Osteocyte (in vitro differentiated cells): Measurements from ENCODE around the gene GPC5. TPM values are rescaled to one million over a fixed set of nuclear protein-coding genes. Genes with fewer than 3 reads are reported as not detected.

Experiments
- DNase-seq: peaks from one replicate; pipeline ENCODE4 v3.0.0; 2021; ENCODE audit warnings: mixed read lengths; ENCODE audit not compliant: unreplicated experiment; ENCODE audit errors: extremely low spot score
- H3K27ac Mint-ChIP-seq: one replicate; pipeline ENCODE4 v1.8.0; 2021; ENCODE audit warnings: mild to moderate bottlenecking, mixed read lengths; ENCODE audit not compliant: unreplicated experiment
- H3K27me3 Mint-ChIP-seq: one replicate; pipeline ENCODE4 v1.8.0; 2021; ENCODE audit warnings: mixed read lengths; ENCODE audit not compliant: unreplicated experiment
- H3K36me3 Mint-ChIP-seq: one replicate; pipeline ENCODE4 v1.8.0; 2021; ENCODE audit warnings: mixed read lengths; ENCODE audit not compliant: unreplicated experiment
- H3K4me1 Mint-ChIP-seq: one replicate; pipeline ENCODE4 v1.8.0; 2021; ENCODE audit warnings: mixed read lengths; ENCODE audit not compliant: unreplicated experiment
- H3K4me3 Mint-ChIP-seq: one replicate; pipeline ENCODE4 v1.8.0; 2021; ENCODE audit warnings: mild to moderate bottlenecking, moderate library complexity, mixed read lengths; ENCODE audit not compliant: unreplicated experiment
- H3K9me3 Mint-ChIP-seq: one replicate; pipeline ENCODE4 v1.8.0; 2021; ENCODE audit warnings: mixed read lengths; ENCODE audit not compliant: unreplicated experiment
- total RNA-seq: library from RNA; stranded (reverse); gene quantifications from 2 replicates; pipeline ENCODE4 v1.2.1, GENCODE V29; 2021
- TF ChIP-seq, protein P1 (sequence below): fragments of 200-600 bp; sonication (generic); IDR thresholded peaks from 2 replicates; pipeline ENCODE4 v1.5.0; 2021; ENCODE audit warnings: antibody characterized with exemption, mild to moderate bottlenecking, moderate library complexity

The GPC5 gene
- total RNA-seq, 1 donor from 2014 or later, result 12.9 TPM

- H3K27ac Mint-ChIP-seq, result no peak overlapping the region
- H3K36me3 Mint-ChIP-seq, result no peaks in the 10 kb centered on the region
- peaks cover 2% of the 10 kb centered on the region for H3K27me3 Mint-ChIP-seq
- H3K4me3 Mint-ChIP-seq, result no peak overlapping the region
- H3K4me1 Mint-ChIP-seq, result no peaks in the 10 kb centered on the region
- H3K9me3 Mint-ChIP-seq, result peaks cover 5% of the 10 kb centered on the region
- no peak for DNase-seq
- TF ChIP-seq, protein P1, sequence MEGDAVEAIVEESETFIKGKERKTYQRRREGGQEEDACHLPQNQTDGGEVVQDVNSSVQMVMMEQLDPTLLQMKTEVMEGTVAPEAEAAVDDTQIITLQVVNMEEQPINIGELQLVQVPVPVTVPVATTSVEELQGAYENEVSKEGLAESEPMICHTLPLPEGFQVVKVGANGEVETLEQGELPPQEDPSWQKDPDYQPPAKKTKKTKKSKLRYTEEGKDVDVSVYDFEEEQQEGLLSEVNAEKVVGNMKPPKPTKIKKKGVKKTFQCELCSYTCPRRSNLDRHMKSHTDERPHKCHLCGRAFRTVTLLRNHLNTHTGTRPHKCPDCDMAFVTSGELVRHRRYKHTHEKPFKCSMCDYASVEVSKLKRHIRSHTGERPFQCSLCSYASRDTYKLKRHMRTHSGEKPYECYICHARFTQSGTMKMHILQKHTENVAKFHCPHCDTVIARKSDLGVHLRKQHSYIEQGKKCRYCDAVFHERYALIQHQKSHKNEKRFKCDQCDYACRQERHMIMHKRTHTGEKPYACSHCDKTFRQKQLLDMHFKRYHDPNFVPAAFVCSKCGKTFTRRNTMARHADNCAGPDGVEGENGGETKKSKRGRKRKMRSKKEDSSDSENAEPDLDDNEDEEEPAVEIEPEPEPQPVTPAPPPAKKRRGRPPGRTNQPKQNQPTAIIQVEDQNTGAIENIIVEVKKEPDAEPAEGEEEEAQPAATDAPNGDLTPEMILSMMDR, result no peak
Observed at GRCh38 chr13:91704398-91704797, 306.0 kb downstream of the GPC5 start.

DNA sequence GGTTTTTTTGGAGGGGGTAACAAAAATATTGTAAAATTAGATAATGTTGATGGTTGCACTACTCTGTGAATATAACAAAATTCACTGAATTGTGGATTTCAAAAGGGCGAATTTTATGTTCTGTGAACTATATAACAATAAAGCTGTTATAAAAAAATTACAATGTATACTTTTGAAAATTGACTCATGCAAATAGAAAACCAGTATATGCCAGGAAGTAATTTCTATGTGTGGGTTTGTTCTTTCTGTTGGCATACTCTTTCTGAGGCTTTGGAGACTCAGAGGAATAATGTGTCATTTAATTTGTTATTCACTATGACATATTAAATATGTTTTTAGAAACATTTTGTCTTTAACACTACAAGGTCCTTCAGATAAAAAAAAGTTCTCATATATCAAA lies 310.1 kb downstream of the GPC5 start:
- Mint-ChIP-seq H3K4me1 (no peaks in the 10 kb centered on the region), H3K27me3 (no peaks in the 10 kb centered on the region), H3K4me3 (no peak overlapping the region), H3K9me3 (peaks cover 4% of the 10 kb centered on the region), H3K36me3 (no peaks in the 10 kb centered on the region), H3K27ac (no peak overlapping the region)
- TF ChIP-seq, protein P1, result no peak
- DNase-seq, result no peak

DNA sequence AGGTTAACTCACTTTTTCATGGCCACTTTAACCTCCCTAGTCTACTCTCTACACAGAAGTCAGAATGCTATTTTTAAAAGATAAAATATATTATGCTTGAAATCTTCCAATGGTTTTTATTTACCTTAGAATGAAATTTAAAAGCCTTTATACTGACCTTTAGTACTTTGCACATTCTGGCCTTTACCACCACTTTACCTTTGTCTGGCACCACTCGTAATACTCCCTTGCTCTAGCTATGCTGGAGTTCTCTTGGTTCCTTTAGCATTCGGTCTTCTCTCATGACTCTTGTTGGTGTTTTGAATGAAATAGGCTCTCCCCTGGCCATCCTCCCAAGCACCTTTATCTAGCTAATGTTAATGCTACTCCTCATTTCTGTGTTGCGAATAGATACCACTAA lies 310.8 kb downstream of the GPC5 start:
- H3K27me3 Mint-ChIP-seq, result no peaks in the 10 kb centered on the region
- no peak overlapping the region for H3K4me3 Mint-ChIP-seq
- TF ChIP-seq, protein P1, result no peak
- no peak overlapping the region for H3K27ac Mint-ChIP-seq
- no peaks in the 10 kb centered on the region for H3K36me3 Mint-ChIP-seq
- no peak for DNase-seq
- H3K4me1 Mint-ChIP-seq, result no peaks in the 10 kb centered on the region
- no peaks in the 10 kb centered on the region for H3K9me3 Mint-ChIP-seq

DNA sequence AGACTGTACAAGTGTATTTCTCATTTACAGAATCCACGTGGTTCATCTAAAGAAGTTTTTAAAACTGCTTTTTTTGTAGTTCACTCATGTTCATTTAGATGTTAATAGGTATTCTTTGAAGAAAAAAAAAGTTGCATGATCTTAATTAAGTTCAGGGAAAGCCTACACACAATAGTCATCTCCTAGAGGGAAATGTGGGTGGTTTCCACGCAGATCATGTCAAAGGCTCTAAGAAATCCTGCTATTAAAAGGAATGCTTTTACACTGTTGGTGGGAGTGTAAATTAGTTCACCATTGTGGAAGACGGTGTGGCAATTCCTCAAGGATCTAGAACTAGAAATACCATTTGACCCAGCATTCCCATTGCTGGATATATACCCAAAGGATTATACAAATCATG lies 312.3 kb downstream of the GPC5 start:
- TF ChIP-seq, protein P1, result no peak
- no peak overlapping the region for H3K27ac Mint-ChIP-seq

DNA sequence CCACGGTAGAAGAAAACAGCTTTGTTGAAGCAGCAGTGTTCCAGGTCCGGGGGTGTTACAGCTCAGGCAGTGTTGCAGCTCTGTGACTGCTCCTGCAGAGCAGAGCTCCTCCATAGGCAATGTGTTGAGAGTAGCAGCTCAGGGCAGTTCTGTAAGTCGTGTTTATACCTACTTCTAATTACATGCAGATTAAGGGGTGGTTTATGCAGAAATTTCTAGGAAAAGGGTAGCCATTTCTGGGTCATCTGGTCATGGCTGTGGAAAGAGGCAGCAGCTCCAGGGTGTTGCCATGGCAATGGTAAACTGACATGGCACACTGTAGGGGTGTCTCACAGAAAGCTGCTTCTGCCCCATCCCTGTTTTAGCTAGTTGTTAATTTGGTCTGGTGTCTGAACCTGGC lies 316.4 kb downstream of the GPC5 start:
- H3K4me1 Mint-ChIP-seq, result peaks cover 5% of the 10 kb centered on the region
- no peak overlapping the region for H3K27ac Mint-ChIP-seq
- no peaks in the 10 kb centered on the region for H3K27me3 Mint-ChIP-seq
- no peak for DNase-seq
- no peaks in the 10 kb centered on the region for H3K36me3 Mint-ChIP-seq
- H3K4me3 Mint-ChIP-seq, result no peak overlapping the region
- H3K9me3 Mint-ChIP-seq, result no peaks in the 10 kb centered on the region
- TF ChIP-seq, protein P1, result no peak

More for the DNA sequence above, 312.3 kb downstream of the GPC5 start:
- no peaks in the 10 kb centered on the region for H3K9me3 Mint-ChIP-seq
- no peak for DNase-seq
- no peaks in the 10 kb centered on the region for H3K4me1 Mint-ChIP-seq
- H3K27me3 Mint-ChIP-seq, result no peaks in the 10 kb centered on the region
- H3K36me3 Mint-ChIP-seq, result no peaks in the 10 kb centered on the region
- no peak overlapping the region for H3K4me3 Mint-ChIP-seq
